GM23338 (cell line): ENCODE data around the gene CAMSAP2.

Source experiments
- CREB1 ChIP-seq: fragments of 250-450 bp; sonication (Bioruptor Pico); IDR thresholded peaks from 2 replicates; pipeline ENCODE4 v1.5.0; 2020; ENCODE audit warnings: low read depth, mild to moderate bottlenecking, moderate library complexity
- EZH2 ChIP-seq: fragments of 200-600 bp; sonication (generic); IDR thresholded peaks from one replicate; pipeline ENCODE4 v1.8.0; 2017; ENCODE audit warnings: antibody characterized with exemption, mild to moderate bottlenecking, low read depth; ENCODE audit not compliant: unreplicated experiment
- EZH2phosphoT487 ChIP-seq: fragments of 200-600 bp; sonication (generic); IDR thresholded peaks from one replicate; pipeline ENCODE4 v1.8.1; 2018; ENCODE audit warnings: antibody characterized with exemption; ENCODE audit not compliant: unreplicated experiment
- JUNB ChIP-seq: IDR thresholded peaks from one replicate; pipeline ENCODE4 v1.6.1; 2016; ENCODE audit warnings: antibody characterized with exemption; ENCODE audit not compliant: unreplicated experiment
- POLR2AphosphoS5 ChIP-seq: IDR thresholded peaks from 2 replicates; pipeline ENCODE4 v1.6.1; 2016; ENCODE audit warnings: antibody characterized with exemption, low read depth
- STAT1 ChIP-seq: IDR thresholded peaks from one replicate; pipeline ENCODE4 v1.6.1; 2016; ENCODE audit warnings: antibody characterized with exemption; ENCODE audit not compliant: unreplicated experiment
- TF ChIP-seq, protein P1 (sequence below), 2 experiments: fragments of 200-600 bp in 1 of 2; sonication (generic) in 1 of 2; conservative IDR thresholded peaks; 2 replicates each; pipeline versions ENCODE4 v1.5.1 to v1.6.1; 2016 to 2017; ENCODE audit warnings: antibody characterized with exemption in 2 of 2, low read depth in 2 of 2, mild to moderate bottlenecking in 2 of 2, moderate library complexity in 1 of 2
- TF ChIP-seq, protein P2 (sequence below): IDR thresholded peaks from one replicate; pipeline ENCODE4 v1.6.1; 2018; ENCODE audit warnings: antibody characterized with exemption; ENCODE audit not compliant: unreplicated experiment

DNA sequence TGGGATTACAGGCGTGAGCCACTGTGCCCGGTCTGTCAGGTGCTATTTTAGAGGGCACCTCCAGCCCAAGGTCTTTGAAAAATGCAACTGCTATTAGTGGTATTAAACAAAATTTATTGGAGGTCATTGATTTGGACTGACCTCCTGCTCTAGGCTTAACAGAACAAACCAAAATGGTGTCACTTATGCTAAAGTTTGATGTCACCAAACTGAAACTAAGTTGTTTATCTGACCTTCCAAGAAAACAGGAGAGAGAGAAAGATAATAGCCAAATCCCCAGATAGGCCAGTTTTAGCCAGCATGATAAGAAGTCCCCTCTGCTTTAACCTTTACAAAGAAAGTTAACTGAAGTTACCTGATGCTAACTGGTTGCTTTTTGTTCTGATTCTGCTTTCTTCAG, 147.9 kb downstream of the CAMSAP2 start:
- TF ChIP-seq, protein P1, sequence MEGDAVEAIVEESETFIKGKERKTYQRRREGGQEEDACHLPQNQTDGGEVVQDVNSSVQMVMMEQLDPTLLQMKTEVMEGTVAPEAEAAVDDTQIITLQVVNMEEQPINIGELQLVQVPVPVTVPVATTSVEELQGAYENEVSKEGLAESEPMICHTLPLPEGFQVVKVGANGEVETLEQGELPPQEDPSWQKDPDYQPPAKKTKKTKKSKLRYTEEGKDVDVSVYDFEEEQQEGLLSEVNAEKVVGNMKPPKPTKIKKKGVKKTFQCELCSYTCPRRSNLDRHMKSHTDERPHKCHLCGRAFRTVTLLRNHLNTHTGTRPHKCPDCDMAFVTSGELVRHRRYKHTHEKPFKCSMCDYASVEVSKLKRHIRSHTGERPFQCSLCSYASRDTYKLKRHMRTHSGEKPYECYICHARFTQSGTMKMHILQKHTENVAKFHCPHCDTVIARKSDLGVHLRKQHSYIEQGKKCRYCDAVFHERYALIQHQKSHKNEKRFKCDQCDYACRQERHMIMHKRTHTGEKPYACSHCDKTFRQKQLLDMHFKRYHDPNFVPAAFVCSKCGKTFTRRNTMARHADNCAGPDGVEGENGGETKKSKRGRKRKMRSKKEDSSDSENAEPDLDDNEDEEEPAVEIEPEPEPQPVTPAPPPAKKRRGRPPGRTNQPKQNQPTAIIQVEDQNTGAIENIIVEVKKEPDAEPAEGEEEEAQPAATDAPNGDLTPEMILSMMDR (conservative IDR thresholded peaks at IDR 0.05; ENCODE audit: low read depth in 2 of 2): no peak
- no peak for TF ChIP-seq POLR2AphosphoS5
- TF ChIP-seq EZH2: no peak
- TF ChIP-seq EZH2phosphoT487: no peak
- no peak for TF ChIP-seq STAT1
- no peak for TF ChIP-seq JUNB
- TF ChIP-seq, protein P2, sequence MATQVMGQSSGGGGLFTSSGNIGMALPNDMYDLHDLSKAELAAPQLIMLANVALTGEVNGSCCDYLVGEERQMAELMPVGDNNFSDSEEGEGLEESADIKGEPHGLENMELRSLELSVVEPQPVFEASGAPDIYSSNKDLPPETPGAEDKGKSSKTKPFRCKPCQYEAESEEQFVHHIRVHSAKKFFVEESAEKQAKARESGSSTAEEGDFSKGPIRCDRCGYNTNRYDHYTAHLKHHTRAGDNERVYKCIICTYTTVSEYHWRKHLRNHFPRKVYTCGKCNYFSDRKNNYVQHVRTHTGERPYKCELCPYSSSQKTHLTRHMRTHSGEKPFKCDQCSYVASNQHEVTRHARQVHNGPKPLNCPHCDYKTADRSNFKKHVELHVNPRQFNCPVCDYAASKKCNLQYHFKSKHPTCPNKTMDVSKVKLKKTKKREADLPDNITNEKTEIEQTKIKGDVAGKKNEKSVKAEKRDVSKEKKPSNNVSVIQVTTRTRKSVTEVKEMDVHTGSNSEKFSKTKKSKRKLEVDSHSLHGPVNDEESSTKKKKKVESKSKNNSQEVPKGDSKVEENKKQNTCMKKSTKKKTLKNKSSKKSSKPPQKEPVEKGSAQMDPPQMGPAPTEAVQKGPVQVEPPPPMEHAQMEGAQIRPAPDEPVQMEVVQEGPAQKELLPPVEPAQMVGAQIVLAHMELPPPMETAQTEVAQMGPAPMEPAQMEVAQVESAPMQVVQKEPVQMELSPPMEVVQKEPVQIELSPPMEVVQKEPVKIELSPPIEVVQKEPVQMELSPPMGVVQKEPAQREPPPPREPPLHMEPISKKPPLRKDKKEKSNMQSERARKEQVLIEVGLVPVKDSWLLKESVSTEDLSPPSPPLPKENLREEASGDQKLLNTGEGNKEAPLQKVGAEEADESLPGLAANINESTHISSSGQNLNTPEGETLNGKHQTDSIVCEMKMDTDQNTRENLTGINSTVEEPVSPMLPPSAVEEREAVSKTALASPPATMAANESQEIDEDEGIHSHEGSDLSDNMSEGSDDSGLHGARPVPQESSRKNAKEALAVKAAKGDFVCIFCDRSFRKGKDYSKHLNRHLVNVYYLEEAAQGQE: no peak
- no peak for TF ChIP-seq CREB1
